GM23338 (cell line): ENCODE data around the gene ONECUT1. TPM values are rescaled to one million over a fixed set of nuclear protein-coding genes. Genes with fewer than 3 reads are reported as not detected.

ENCODE experiments used
- ATAC-seq: fragments of 200-7000 bp; cut with Tn5 transposase; 3 replicates; pipeline ENCODE4 v1.9.1; 2020
- DNase-seq: peaks from one replicate; pipeline ENCODE4 v3.0.0-alpha.2; 2015; ENCODE audit warnings: low spot score
- H2AFZ ChIP-seq: fragments of 200-600 bp; sonication (generic); 2 replicates; pipeline ENCODE4 v1.8.0; 2016; ENCODE audit warnings: antibody characterized with exemption, mild to moderate bottlenecking, moderate library complexity
- H3F3A ChIP-seq: fragments of 200-600 bp; sonication (generic); replicated peaks from 2 replicates; pipeline ENCODE4 v1.8.0; 2017; ENCODE audit warnings: antibody characterized with exemption, mixed run types, low read depth
- H3K27ac ChIP-seq: fragments of 200-600 bp; sonication (generic); 2 replicates; pipeline ENCODE4 v1.6.1; 2016; ENCODE audit warnings: low read depth
- H3K27me3 ChIP-seq: fragments of 200-600 bp; sonication (generic); 2 replicates; pipeline ENCODE4 v1.8.0; 2016; ENCODE audit warnings: mild to moderate bottlenecking, mixed run types, moderate library complexity; ENCODE audit not compliant: insufficient read depth
- H3K36me3 ChIP-seq: fragments of 200-600 bp; sonication (generic); 2 replicates; pipeline ENCODE4 v1.8.0; 2016; ENCODE audit warnings: mild to moderate bottlenecking; ENCODE audit not compliant: insufficient read depth
- H3K4me1 ChIP-seq: fragments of 200-600 bp; sonication (generic); 2 replicates; pipeline ENCODE4 v1.8.0; 2016; ENCODE audit warnings: mild to moderate bottlenecking, moderate library complexity; ENCODE audit not compliant: insufficient read depth
- H3K4me2 ChIP-seq: fragments of 200-600 bp; sonication (generic); 2 replicates; pipeline ENCODE4 v1.7.1; 2017; ENCODE audit warnings: mixed run types
- H3K4me3 ChIP-seq: fragments of 200-600 bp; sonication (generic); 2 replicates; pipeline ENCODE4 v1.6.1; 2016; ENCODE audit warnings: mixed run types
- H3K79me2 ChIP-seq: fragments of 200-600 bp; sonication (generic); replicated peaks from 2 replicates; pipeline ENCODE4 v1.8.0; 2017; ENCODE audit warnings: mild to moderate bottlenecking; ENCODE audit not compliant: insufficient read depth
- H3K9me2 ChIP-seq: fragments of 200-600 bp; sonication (generic); 2 replicates; pipeline ENCODE4 v1.8.0; 2017; ENCODE audit not compliant: insufficient read depth
- H4K20me1 ChIP-seq: fragments of 200-600 bp; sonication (generic); replicated peaks from 2 replicates; pipeline ENCODE4 v1.8.0; 2017; ENCODE audit warnings: mild to moderate bottlenecking; ENCODE audit not compliant: insufficient read depth
- H3K27ac Mint-ChIP-seq: 2 replicates; pipeline ENCODE4 v1.8.0; 2020; ENCODE audit warnings: inconsistent platforms, mild to moderate bottlenecking, moderate library complexity, mixed read lengths
- H3K27me3 Mint-ChIP-seq: 3 replicates; pipeline ENCODE4 v1.8.0; 2022; ENCODE audit warnings: low read depth, mild to moderate bottlenecking, moderate library complexity, mixed read lengths, inconsistent platforms; ENCODE audit not compliant: insufficient read depth, poor library complexity
- H3K36me3 Mint-ChIP-seq: 3 replicates; pipeline ENCODE4 v1.8.0; 2021; ENCODE audit warnings: low read depth, mild to moderate bottlenecking, inconsistent platforms, moderate library complexity, mixed read lengths
- H3K4me1 Mint-ChIP-seq: 3 replicates; pipeline ENCODE4 v1.8.0; 2020; ENCODE audit warnings: mild to moderate bottlenecking, inconsistent platforms, mixed read lengths
- H3K4me3 Mint-ChIP-seq: 3 replicates; pipeline ENCODE4 v1.8.0; 2021; ENCODE audit warnings: moderate library complexity, mild to moderate bottlenecking, inconsistent platforms, mixed read lengths
- H3K9me3 Mint-ChIP-seq: 3 replicates; pipeline ENCODE4 v1.8.0; 2020; ENCODE audit warnings: moderate library complexity, mild to moderate bottlenecking, inconsistent platforms, mixed read lengths
- EZH2 ChIP-seq: fragments of 200-600 bp; sonication (generic); IDR thresholded peaks from one replicate; pipeline ENCODE4 v1.8.0; 2017; ENCODE audit warnings: antibody characterized with exemption, mild to moderate bottlenecking, low read depth; ENCODE audit not compliant: unreplicated experiment
- EZH2phosphoT487 ChIP-seq: fragments of 200-600 bp; sonication (generic); IDR thresholded peaks from one replicate; pipeline ENCODE4 v1.8.1; 2018; ENCODE audit warnings: antibody characterized with exemption; ENCODE audit not compliant: unreplicated experiment
- POLR2AphosphoS5 ChIP-seq: IDR thresholded peaks from 2 replicates; pipeline ENCODE4 v1.6.1; 2016; ENCODE audit warnings: antibody characterized with exemption, low read depth
- ZNF331 ChIP-seq: fragments of 250-450 bp; sonication (Bioruptor Pico); IDR thresholded peaks from 2 replicates; pipeline ENCODE4 v1.5.0; 2020; ENCODE audit warnings: low read depth, mild to moderate bottlenecking, moderate library complexity
- polyA plus RNA-seq: library from polyadenylated mRNA; unstranded; fragments of >200 nt; fragmentation: Nextera tagmentation; extraction: Ambion mirVana; gene quantifications from 2 replicates; pipeline ENCODE4 v1.2.1, GENCODE V29; 2016
- total RNA-seq: library from RNA; depleted of rRNA; stranded (reverse); fragments of >200 nt; shearing (Covaris generic); gene quantifications from 2 replicates; pipeline ENCODE4 v1.2.3, GENCODE V29; 2014
- TF ChIP-seq, protein P1 (sequence below), 2 experiments: fragments of 200-600 bp in 1 of 2; sonication (generic) in 1 of 2; conservative IDR thresholded peaks; 2 replicates each; pipeline versions ENCODE4 v1.5.1 to v1.6.1; 2016 to 2017; ENCODE audit warnings: antibody characterized with exemption in 2 of 2, low read depth in 2 of 2, mild to moderate bottlenecking in 2 of 2, moderate library complexity in 1 of 2

The ONECUT1 gene
- total and polyA plus RNA-seq, 2 experiments from 2014 or later = 4.3 to 9.4 TPM

DNA sequence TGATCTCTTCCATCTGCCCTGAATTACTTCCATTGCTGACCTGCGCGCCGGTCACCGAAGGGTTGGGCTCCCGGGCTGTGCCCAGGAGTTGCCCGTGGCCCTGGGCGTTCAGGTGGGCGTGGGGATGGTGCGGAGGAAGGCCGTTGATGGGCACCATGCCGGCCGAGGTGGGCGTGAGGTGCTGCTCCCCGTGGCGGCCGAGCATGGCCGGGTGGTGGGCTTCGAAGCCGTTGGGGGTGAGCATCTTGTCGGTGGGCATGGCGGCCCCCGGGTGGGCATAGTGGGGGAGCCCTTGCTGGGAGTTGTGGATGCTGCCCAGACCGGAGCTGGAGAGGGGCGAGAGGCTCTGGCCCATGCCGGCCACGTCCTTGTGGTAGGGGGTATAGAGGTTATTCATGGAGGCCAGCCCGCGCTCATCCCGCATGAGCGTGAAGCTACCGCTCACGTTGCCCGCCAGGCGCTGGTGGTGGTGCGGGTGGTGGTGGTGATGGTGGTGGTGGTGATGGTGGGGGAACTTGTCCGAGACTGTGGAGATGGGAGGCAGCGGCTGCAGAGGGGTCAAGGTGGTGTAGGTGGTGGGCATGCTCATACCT, 1.0 kb downstream of the ONECUT1 start:
- no peaks in the 10 kb centered on the region for H3K36me3 ChIP-seq
- peaks cover 21% of the 10 kb centered on the region for H4K20me1 ChIP-seq
- Mint-ChIP-seq H3K27ac (no peak overlapping the region), H3K9me3 (no peaks in the 10 kb centered on the region; the same call in 1 of the 3 replicates), H3K4me3 (peak overlapping the region; percentile 77), H3K4me1 (peaks cover 64% of the 10 kb centered on the region), H3K36me3 (no peaks in the 10 kb centered on the region), H3K27me3 (peaks cover 98% of the 10 kb centered on the region)
- H3K4me3 ChIP-seq = peak overlapping the region; percentile 59
- no peaks in the 10 kb centered on the region for H3K9me2 ChIP-seq
- no peak overlapping the region for H3K27ac ChIP-seq
- peaks cover 23% of the 10 kb centered on the region; the same call in 1 of the 2 replicates for H3F3A ChIP-seq
- peaks cover 99% of the 10 kb centered on the region for H3K27me3 ChIP-seq
- no peak overlapping the region for H2AFZ ChIP-seq
- ATAC-seq (no peak), DNase-seq (no peak)
- peaks cover 73% of the 10 kb centered on the region for H3K4me1 ChIP-seq
- peak overlapping the region; percentile 82 for H3K4me2 ChIP-seq
- H3K79me2 ChIP-seq = 0 out of 2 replicates have a peak, but pooled peaks cover 3% of the 10 kb centered on the region
- TF ChIP-seq EZH2phosphoT487 (peak; percentile 28), ZNF331 (CRISPR knock-in tag) (no peak), EZH2 (peak; percentile 65), POLR2AphosphoS5 (no peak)

DNA sequence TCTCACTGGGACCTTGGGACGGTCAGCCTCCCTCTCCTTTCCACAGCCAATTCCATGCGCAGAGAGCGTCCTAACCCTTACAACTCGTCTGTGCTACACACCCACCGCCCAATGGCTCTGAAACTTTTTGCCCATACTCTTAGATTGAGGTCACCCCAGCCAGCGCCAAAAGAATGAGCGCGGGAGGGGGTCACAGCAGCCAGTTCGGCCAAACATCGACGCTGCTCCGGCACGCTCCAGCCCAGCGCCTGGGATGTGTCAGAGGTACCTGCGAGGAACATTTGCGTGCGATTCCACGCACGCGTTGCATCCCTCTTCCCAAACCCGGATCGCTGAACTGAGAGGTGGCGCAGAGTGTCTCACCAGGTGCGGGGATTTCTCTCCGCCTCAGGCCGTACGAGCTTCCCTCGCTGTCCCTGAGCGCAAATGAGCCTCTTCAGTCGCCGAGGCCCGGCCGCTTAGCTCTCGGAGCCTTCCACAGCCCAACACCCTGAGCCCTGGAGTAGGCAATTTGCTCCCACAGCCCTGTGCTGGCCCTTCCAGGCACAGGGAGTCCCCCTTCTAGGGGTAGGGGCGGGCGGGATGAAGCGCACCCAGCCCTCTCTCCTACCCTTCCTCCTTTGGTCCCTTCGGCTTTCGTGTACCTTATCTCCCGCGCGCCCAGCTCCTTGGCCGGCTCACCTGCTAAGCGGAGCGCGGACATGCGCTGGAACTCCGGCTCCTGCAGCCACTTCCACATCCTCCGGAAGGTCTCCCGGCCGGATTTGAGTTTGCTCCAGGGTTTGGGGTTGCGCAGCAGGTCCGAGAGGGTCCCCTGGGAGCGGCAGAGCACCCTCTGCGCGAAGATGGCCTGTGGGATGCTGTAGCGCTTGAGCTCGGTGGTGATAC, 1.8 kb downstream of the ONECUT1 start:
- H2AFZ ChIP-seq = no peak overlapping the region
- H3K79me2 ChIP-seq = no peaks in the 10 kb centered on the region
- Mint-ChIP-seq H3K4me1 (peaks cover 60% of the 10 kb centered on the region), H3K27me3 (peaks cover 98% of the 10 kb centered on the region), H3K36me3 (no peaks in the 10 kb centered on the region), H3K9me3 (no peaks in the 10 kb centered on the region; the same call in 1 of the 3 replicates), H3K27ac (no peak overlapping the region), H3K4me3 (peak overlapping the region; percentile 77)
- ATAC-seq = no peak; the same call in 2 of the 3 replicates
- peaks cover 24% of the 10 kb centered on the region; the same call in 1 of the 2 replicates for H3F3A ChIP-seq
- H3K4me2 ChIP-seq = peak overlapping the region; percentile 82
- H3K36me3 ChIP-seq = no peaks in the 10 kb centered on the region
- peaks cover 16% of the 10 kb centered on the region; the same call in 1 of the 2 replicates for H4K20me1 ChIP-seq
- TF ChIP-seq EZH2 (peak; percentile 87), EZH2phosphoT487 (peak; percentile 70)
- TF ChIP-seq, protein P1, sequence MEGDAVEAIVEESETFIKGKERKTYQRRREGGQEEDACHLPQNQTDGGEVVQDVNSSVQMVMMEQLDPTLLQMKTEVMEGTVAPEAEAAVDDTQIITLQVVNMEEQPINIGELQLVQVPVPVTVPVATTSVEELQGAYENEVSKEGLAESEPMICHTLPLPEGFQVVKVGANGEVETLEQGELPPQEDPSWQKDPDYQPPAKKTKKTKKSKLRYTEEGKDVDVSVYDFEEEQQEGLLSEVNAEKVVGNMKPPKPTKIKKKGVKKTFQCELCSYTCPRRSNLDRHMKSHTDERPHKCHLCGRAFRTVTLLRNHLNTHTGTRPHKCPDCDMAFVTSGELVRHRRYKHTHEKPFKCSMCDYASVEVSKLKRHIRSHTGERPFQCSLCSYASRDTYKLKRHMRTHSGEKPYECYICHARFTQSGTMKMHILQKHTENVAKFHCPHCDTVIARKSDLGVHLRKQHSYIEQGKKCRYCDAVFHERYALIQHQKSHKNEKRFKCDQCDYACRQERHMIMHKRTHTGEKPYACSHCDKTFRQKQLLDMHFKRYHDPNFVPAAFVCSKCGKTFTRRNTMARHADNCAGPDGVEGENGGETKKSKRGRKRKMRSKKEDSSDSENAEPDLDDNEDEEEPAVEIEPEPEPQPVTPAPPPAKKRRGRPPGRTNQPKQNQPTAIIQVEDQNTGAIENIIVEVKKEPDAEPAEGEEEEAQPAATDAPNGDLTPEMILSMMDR (conservative IDR thresholded peaks at IDR 0.05; ENCODE audit: low read depth in 2 of 2) = no peak
- peaks cover 99% of the 10 kb centered on the region for H3K27me3 ChIP-seq
- H3K27ac ChIP-seq = no peak overlapping the region
- peak; percentile 54 for DNase-seq
- H3K4me1 ChIP-seq = peaks cover 65% of the 10 kb centered on the region
- H3K4me3 ChIP-seq = peak overlapping the region; percentile 59
- no peaks in the 10 kb centered on the region for H3K9me2 ChIP-seq
